Measurements from ENCODE around the gene OSBP2.

The OSBP2 gene

DNA sequence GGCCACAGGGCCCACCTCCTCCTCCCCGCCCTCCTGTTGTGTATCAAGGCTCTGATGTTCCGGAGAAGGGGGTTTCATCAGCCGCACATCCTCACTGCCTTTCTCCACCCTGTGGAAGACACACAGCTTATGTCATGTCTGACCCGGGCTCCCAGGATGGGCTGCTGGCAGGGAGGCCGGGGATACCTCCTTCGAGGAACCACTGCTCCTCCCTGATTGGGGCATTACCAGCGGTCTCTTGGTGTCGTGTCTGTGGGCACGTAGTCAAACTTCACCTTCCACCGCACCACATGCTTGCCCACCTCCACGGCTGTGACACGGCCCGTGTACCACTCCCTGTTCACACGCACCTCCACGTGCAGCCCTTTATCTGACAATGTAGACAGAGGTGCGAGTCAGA is 238.0 kb downstream of the OSBP2 start:
- H3K4me3 ChIP-seq (ENCODE audit: low read depth, low read length), result no peak overlapping the region
- in situ Hi-C loops (cut with HindIII; ENCODE audit: low sequenced_read_pairs), result no loop called here
- no peak for DNase-seq (ENCODE audit: low read depth, low spot score)
- TF ChIP-seq CTCF (IDR thresholded peaks at IDR 0.05; ENCODE audit: low read depth, low read length), result no peak

GRCh38 chr22:30933457-30933856 is 238.8 kb downstream of the OSBP2 start:
- no peak for TF ChIP-seq CTCF (IDR thresholded peaks at IDR 0.05; ENCODE audit: low read depth, low read length)
- DNase-seq (ENCODE audit: low read depth, low spot score), result no peak
- in situ Hi-C loops (cut with HindIII; ENCODE audit: low sequenced_read_pairs), result no loop called here
- H3K4me3 ChIP-seq (ENCODE audit: low read depth, low read length), result no peak overlapping the region

- in situ Hi-C loops (cut with HindIII; ENCODE audit: low sequenced_read_pairs), result no loop called here
- no peak for TF ChIP-seq CTCF (IDR thresholded peaks at IDR 0.05; ENCODE audit: low read depth, low read length)
Observed at GRCh38 chr22:30934053-30934452, 239.4 kb downstream of the OSBP2 start.

GRCh38 chr22:30940685-30941362 is 246.2 kb downstream of the OSBP2 start:
- TF ChIP-seq CTCF (IDR thresholded peaks at IDR 0.05; ENCODE audit: low read depth, low read length), result no peak
- in situ Hi-C loops (cut with HindIII; ENCODE audit: low sequenced_read_pairs), result no loop called here
- no peak for DNase-seq (ENCODE audit: low read depth, low spot score)
- H3K4me3 ChIP-seq (ENCODE audit: low read depth, low read length), result no peak overlapping the region

More at GRCh38 chr22:30934053-30934452, 239.4 kb downstream of the OSBP2 start:
- H3K4me3 ChIP-seq (ENCODE audit: low read depth, low read length), result no peak overlapping the region
- no peak for DNase-seq (ENCODE audit: low read depth, low spot score)

GRCh38 chr22:30941363-30941740 is 246.7 kb downstream of the OSBP2 start:
- H3K4me3 ChIP-seq (ENCODE audit: low read depth, low read length), result no peak overlapping the region
- no peak for TF ChIP-seq CTCF (IDR thresholded peaks at IDR 0.05; ENCODE audit: low read depth, low read length)
- in situ Hi-C loops (cut with HindIII; ENCODE audit: low sequenced_read_pairs), result no loop called here
- no peak for DNase-seq (ENCODE audit: low read depth, low spot score)

GRCh38 chr22:30943368-30943767 is 248.7 kb downstream of the OSBP2 start:
- in situ Hi-C loops (cut with HindIII; ENCODE audit: low sequenced_read_pairs), result no loop called here
- TF ChIP-seq CTCF (IDR thresholded peaks at IDR 0.05; ENCODE audit: low read depth, low read length), result no peak
- DNase-seq (ENCODE audit: low read depth, low spot score), result no peak
- no peak overlapping the region for H3K4me3 ChIP-seq (ENCODE audit: low read depth, low read length)
